AML-193 (cell line): ENCODE results near the gene FAM151B.
"Not testable (repeated sequence)": the region's sequence is repeated elsewhere in the genome, so short reads cannot be mapped to it uniquely, and the experiment has no call there.

ENCODE experiments used
- DNase-seq, 2 experiments: peaks; one replicate each; lab custom pipeline; 2025; lab: John Stamatoyannopoulos, UW

The FAM151B gene

DNA sequence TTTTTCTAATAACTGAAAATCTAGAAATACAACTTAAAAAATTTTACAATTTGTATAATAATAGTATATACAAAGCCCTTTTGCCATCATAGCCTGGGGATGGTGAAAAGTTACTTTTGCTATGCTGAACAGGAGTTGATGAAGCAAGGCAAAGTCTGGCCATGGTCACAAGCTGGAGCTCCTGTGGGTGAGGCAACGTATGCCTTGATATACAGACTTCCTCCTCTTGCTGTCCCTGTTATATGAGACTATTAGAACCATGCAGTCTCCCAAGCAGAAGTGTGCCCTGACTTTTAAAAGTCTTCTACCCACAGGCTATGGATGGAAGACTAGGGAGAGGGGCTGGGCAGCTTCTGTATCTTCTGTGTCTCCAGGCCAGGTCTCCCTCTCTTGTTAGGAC is 15.7 kb downstream of the FAM151B start:
- DNase-seq = peak; percentile 88 to 90

- no peak for DNase-seq
These were observed 16.9 kb downstream of the FAM151B start for GRCh38 chr5:80504833-80505232.

DNA sequence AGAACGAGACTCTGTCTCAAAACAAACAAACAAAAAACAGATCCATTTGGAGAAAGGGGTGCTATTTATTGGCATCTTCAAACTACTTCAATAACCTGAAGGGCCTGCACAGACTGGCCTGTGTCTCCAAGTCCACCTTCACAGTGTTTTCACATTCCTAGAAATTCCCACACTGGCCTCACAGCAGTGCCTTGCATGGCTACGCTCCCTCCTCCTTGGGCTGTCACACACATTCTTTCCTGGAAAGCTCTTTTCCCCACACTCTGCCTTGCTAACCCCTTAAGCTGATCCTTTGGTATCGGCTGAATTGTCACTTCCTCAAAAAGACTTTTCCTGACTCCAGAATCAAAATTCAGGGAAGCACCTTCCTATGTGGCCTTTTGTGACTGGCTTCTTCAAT is 19.8 kb downstream of the FAM151B start:
- no peak for DNase-seq

DNA sequence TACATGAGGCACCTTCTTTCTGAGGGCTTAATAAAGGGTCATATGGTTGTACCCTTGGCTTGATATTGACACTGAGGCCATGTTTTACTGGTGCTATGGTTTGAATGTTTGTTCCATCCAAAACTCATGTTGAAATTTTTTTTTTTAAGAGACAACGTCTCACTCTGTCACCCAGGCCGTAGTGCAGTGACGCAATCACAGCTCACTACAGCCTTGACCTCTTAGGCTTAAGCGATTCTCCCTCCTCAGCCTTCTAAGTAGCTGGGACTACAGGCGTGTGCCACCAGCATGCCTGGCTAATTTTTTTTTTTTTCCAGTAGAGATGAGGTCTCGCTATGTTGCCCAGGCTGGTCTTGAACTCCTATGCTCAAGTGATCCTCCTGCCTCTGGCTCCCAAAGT is 20.9 kb downstream of the FAM151B start:
- DNase-seq = no peak

- DNase-seq = no peak
These were observed 21.5 kb downstream of the FAM151B start for GRCh38 chr5:80509362-80509761.

DNA sequence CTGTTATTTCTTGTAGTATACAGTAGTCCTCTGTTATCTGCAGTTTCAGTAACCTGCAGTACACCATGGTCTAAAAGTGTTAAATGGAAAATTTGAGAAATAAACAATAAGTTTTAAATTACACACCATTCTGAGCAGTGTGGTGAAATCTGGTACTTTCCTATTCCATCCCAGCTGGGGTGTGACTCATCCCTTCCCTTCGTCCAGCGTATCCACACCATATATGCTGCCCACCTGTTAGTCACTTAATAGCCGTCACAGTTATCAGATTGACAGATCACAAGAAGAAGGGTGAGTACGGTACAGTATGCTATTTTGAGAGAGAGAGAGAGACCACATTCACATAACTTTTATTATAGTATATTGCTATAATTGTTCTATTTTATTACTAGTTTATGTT is 28.9 kb downstream of the FAM151B start:
- no peak for DNase-seq

- no peak for DNase-seq
These were observed 52.8 kb downstream of the FAM151B start for GRCh38 chr5:80540691-80541090.

GRCh38 chr5:80541392-80541791 is 53.5 kb downstream of the FAM151B start:
- no peak for DNase-seq

DNA sequence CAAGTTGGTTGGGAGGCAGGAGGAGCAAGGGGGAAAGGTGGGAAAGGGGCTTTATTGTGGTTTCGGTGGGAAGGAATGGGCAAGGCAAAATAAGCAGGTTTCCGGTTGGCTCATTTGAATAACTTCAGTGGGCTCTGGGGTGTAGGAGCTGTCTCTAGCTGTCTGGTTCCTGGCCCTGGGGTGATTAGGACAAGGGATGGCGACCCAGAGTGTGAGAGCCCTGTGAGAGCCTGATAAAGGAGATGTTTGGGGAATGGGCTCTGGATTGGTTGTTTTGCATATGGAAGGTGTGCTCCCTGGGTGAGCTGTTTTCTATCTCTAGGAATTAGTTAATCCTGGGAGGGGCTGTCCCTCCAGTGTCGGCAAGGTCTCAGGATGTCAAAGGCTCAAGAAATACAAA is 66.7 kb downstream of the FAM151B start:
- DNase-seq = no peak

GRCh38 chr5:80555099-80555498 is 67.2 kb downstream of the FAM151B start:
- DNase-seq = no peak

DNA sequence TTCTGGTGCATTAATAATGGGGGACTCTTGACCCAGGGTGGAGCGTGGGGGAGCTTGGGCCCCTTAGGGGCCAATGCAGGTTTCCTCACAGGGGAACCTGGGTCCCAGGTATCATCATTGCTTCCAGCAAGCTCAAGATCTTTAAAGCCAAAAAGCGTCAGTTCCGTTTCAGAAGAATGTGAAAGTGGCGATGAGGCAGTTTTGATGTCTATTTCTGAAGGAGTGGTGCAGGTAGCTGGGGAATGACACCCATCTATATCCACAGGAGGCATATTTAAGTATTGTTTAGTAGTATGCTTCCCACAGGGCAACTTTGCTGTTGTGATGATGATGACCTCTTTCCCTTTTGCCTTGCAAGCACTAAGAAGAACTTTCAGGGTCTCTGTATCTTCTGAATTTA is 71.3 kb downstream of the FAM151B start:
- no peak for DNase-seq

DNA sequence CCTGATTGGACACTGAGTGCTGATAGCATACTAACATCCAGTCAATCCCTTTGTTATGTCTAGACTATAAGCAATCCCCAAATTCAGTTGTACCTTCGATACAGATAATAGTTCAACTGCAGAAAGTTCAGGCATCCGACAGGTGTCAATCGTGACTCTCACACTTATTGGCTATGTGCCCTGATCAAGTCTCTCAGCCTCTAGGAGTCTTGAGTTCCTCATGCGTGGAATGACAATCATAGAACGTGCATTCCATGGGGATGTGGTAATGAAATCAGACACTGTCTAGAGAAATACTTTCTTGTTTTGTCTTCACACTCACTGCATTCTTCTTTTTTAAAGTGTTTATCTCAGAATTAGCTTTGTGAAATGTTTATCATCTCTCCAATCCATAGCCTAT is 77.4 kb downstream of the FAM151B start:
- no peak for DNase-seq

GRCh38 chr5:80566711-80567259 is 78.9 kb downstream of the FAM151B start:
- no peak for DNase-seq

DNA sequence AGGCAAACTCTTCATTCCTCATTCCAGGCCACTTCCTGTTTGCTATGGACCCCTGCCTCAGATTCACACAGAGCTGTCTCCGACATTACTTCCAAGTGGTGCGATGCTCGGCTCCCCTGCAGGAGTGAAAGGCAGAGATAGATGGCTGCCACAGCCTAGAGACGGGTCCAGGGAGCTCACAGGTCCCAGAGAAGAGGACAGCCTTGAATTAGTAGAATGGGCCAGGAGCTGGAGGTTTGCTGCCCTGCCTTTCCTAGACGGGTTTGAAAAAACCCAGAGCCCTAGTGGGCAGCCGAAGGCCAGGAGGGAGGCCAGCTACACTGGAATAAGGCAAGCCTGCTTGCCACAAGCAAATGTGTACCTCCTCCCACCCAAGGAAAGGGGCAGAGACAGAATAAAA is 80.4 kb downstream of the FAM151B start:
- DNase-seq = no peak

DNA sequence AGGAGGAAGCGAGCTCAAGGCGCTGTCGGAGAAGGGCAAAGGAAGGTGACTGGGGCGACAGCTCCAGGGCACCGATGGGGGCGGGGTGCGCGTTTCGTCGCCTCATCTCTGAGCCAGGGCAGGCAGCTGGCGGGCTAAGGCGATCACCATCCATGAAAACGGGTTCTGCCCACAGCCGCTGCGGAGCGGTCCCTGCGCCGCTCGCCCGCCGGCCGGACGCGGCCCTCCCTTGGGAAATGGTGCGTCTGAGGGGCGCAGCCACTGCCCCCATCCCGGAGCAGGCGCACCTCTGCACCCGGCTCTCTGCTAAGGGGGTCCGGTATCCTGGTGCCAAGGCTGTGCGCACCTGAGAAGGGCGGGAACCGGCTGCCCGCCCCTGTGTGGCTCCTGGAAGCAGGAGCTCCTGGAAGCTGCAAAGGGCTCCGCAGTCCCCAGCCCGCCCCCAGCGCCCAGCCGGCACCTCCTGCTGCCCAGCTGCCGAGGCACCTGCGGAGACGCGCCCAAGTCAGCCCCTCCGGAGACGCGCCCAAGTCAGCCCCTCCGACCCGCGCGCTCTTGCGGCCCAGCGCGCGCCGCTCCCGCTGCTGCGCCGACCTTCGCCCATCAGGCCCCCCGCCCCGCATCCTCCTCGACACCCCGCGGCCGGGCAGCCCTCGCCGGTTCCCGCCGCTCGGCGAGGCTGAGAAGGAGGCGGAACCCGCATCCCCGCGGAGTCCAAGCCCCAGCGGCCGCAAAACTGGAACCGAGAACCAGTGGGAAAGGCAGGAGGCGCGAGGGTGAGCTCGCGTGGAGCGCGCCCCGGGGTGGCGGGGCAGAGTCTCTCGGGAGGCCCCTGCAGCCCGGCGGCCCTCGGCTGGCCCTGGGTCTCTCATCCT is 81.4 kb downstream of the FAM151B start:
- DNase-seq = no peak

- no peak for DNase-seq
These were observed 82.3 kb downstream of the FAM151B start, which contains the start of gene ANKRD34B for GRCh38 chr5:80569961-80570786. TSS of gene ANKRD34B (minus strand) at chr5:80570280. CDS start at chr5:80560019, 10,261 bp downstream.

- no peak for DNase-seq
These were observed 85.2 kb downstream of the FAM151B start for GRCh38 chr5:80573062-80573461.

DNA sequence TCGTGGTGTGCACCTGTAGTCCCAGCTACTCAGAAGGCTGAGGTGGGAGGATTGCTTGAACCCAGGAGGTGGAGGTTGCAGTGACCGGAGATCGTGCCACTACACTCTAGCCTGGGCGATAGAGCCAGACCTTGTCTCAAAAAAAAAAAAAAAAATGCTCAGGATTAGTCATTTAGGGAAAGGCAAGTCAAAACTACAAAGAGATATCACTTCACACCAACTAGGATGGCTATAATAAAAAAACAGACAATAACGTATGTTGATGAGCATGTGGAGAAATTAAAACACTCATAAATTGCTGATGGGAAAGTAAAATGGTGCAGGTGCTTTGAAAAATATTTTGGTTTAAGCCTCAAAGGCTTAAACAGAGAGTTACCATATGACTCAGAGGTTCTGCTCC is 88.5 kb downstream of the FAM151B start:
- no peak for DNase-seq

- DNase-seq = no peak
These were observed 89.8 kb downstream of the FAM151B start for GRCh38 chr5:80577707-80578106.

GRCh38 chr5:80579050-80579449 is 91.2 kb downstream of the FAM151B start:
- no peak for DNase-seq

DNA sequence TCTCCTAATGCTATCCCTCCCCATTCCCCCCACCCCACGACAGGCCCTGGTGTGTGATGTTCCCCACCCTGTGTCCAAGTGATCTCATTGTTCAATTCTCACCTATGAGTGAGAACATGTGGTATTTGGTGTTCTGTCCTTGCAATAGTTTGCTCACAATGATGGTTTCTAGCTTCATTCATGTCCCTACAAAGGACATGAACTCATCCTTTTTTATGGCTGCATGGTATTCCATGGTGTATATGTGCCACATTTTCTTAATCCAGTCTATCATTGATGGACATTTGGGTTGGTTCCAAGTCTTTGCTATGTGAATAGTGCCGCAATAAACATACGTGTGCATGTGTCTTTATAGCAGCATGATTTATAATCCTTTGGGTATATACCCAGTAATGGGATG is 92.4 kb downstream of the FAM151B start:
- not testable (repeated sequence) for DNase-seq

- DNase-seq = no peak
These were observed 96.9 kb downstream of the FAM151B start for GRCh38 chr5:80584770-80585169.
